Neural progenitor cell (in vitro differentiated cells): Measurements from ENCODE around the gene RLN3.

Experiments
- CTCF ChIP-seq: fragments of 200-600 bp; sonication (generic); IDR thresholded peaks from 2 replicates; pipeline ENCODE4 v1.5.1; 2017; ENCODE audit warnings: antibody characterized with exemption, mild to moderate bottlenecking
- EZH2 ChIP-seq: fragments of 200-600 bp; sonication (generic); IDR thresholded peaks from 2 replicates; pipeline ENCODE4 v1.6.1; 2017; ENCODE audit warnings: antibody characterized with exemption, mild to moderate bottlenecking, moderate library complexity

GRCh38 chr19:14000691-14001375, 27.1 kb upstream of the RLN3 start:
- TF ChIP-seq CTCF, result no peak
- no peak for TF ChIP-seq EZH2
